T-helper 1 cell (primary cell): ENCODE results near the gene CCDC9.
A peak's percentile ranks its signal among the peaks of the same experiment; 100 is the strongest.

ENCODE experiments used
- DNase-seq, 5 donors: peaks; one replicate each; pipeline ENCODE4 v3.0.0-alpha.2; 2012 to 2020
- total RNA-seq, 4 donors: gene quantifications; one replicate each; lab custom pipeline; 2026; lab: John Stamatoyannopoulos, UW

The CCDC9 gene
- total RNA-seq, result 38.1 to 42.1 (median 40.2) reads per million in 4 donors

DNA sequence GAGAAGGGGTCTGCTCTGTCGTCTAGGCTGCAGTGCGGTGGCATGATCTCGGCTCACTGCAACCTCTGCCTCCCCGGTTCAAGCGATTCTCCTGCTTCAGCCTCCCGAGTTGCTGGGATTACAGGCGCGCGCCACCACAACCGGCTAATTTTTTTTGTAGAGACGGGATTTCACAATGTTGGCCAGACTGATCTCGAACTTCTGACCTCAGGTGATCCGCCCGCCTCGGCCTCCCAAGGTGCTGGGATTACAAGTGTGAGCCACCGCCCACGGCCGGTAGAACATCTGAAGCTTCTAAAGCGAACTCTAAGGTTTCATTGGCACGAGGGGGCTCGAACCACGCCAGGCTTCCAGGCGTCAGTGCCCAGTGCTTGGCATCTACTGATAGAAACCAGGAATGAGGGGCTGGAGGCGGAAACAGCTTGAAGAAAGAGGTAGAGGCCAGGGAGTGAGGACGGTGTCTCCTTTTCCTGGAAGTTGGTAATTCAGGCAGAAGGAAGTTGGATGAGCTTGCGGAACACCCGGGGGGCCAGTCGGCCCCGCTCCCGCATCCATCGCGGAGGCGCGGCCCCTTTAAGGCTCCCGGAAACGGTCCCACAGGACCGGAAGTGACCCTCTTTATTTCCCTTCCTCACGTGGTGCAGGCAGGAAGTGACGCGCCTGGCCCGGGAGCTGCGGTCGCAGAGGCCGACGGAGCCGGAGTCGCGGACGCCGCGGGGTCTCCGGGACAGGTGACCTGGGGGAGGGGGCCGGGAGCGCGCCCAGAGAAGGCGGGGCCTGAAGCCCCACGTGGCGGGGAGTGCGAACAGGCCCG is at the start of gene CCDC9:
CCDC9 (plus strand) TSS at position 647 of the 814 bp plus-strand sequence. CDS start 1,876 bp downstream, outside the sequence.
- peak; percentile 81 to 97 (median 86) for DNase-seq

DNA sequence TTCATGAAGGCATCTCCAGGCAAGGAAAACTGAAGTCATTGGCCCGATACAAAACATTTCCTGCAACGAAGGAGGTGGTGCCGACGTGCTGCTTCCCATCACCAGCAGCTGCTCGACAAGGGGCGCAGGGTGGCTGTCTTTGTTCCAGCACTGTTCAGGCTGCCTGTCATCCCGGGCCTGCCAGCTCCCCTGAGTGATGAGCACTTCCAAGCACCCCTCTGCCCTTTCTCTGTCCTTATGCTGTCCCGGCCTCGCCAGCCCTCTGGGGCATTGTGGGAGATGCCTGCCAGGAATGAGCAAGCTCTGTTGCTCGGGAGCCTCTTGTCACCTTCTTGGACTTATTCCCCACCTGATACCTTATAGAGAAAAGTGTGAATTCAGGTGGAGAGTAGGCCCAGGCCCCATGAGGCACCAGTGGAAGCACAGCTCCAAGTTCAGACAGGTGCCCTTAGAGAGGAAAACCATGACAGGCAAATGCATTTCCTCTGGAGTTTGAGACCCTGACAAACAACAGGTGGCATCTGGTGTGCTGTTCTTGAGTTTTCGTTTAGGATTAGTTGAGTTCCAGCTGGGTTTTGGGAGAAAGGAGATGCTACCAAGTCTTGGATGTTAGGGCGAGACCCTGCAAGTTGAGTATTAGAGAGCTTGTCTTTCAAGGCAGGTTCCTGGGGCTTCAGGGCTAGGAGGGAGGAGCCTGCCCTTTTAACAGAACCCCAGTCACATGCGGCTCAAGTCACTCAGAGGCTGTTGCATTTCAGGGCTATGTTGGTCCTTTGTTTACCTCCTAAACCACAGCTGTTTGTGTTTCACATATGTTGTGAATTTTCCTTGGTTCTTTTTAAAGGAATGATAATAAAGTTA is 46.8 kb upstream of the CCDC9 start:
- DNase-seq, result no peak

DNA sequence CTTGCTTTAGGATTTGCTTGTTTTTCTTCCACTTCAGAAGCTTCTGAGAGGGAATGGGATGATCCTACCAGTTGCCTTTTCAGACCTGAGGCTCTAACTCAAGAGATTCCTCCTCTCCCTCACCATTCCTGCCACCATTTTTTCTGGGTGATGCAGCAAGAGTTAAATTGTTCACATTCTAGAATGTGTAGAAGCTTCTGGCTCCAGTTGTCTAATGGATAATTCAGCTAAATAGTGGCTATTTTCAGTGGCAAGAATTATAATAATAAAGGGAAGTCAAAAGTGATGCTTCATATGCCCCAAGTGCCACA is 46.2 kb upstream of the CCDC9 start:
- no peak for DNase-seq

DNA sequence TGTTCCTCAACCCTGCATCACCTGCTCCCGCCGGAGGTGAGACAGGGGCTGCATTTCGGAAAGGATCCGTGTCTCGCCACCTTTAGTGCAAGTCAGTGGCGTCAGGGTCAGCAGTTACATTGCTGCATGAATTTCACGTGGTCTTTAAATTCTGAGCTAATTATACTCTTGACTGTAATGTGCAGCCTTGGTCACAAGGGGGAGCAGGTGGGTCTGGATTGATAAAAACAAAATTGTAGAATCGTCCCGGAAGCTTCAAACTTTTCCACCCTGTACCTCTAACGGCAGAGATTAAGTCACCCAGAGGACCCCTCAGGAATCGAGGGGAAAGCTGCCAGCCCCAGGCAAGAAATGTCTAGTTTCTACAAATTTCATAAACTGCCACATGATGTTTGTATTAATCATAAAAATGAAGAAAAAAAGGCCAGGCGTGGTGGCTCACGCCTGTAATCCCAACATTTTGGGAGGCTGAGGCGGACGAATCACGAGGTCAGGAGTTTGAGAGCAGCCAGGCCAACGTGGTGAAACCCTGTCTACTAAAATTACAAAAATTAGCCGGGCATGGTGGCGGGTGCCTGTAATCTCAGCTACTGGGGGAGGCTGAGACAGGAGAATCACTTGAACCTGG is 45.5 kb upstream of the CCDC9 start:
- peak; percentile 29 to 81 (median 69) for DNase-seq

DNA sequence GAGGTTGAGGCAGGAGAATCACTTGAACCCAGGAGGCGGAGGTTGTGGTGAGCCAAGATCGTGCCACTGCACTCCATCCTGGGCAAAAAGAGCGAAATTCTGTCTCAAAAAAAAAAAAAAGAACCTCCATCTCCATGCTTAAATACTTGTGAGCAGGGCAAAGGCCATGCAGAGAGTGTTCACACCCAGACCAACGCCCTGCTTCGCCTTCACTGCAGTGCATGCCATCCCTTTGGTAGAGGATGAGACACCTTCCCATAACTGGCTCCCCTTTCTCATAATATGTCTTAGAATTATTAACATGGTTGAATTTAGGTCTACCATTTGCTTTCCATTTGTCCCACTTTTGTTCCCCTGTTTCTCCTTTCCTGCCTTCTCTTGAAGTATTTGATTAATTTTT is 40.7 kb upstream of the CCDC9 start:
- no peak for DNase-seq

DNA sequence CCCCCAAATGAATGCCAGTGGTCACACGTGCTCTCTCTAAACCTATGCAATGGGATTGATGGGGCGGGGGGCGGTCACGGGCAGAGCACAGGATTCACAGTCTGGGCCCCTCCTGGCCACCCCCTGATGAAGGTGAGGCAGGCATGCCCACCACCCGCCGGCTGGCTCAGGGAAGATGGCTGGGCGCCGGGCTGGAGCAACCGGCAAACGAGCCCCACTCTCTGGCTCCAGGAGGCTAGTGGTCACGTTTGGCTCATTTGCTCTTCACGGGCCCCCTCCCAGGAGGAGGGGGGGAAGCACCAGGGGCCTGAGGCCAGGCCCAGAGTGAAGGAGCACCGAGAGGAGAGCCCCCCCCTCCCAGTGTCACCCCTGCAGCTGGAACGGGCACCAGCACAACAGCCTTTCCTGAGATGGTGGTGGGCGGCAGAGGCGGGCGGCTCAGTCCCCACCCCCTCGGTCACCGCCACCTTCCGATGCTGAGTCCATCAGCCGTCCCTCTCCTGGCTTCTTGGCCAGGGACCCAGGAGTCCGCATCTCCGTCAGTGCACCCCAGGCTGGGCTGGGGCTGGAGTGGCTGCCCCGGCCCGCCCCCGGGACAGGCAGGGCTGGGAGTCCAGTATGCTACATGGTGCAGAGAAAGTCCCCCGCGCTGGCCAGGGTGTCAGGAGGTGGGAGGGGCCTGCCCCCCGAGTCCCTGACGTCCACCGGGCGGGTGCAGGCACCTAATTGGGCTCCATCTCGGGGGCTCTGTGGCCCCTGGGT is 35.1 kb upstream of the CCDC9 start:
- no peak for DNase-seq

DNA sequence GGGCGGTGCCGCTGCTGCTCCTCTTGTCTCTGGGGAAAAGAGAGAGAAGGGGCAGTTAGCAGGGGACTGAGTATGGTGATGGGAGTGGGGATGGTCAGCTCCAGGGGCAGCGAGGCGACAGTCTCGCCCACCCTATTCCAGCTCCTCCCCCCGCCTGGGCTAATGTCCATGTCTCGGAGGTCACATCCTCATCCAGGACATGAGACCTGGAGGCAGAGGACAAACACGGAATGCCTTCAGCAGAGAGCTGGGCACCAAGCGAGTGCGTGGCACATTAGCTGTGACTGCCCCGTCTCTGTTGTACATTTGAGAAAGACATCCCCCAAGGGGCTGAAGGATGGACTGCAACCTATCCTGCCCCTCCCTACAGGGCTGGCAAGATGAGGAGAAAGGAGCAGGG is 34.4 kb upstream of the CCDC9 start:
- DNase-seq, result no peak

DNA sequence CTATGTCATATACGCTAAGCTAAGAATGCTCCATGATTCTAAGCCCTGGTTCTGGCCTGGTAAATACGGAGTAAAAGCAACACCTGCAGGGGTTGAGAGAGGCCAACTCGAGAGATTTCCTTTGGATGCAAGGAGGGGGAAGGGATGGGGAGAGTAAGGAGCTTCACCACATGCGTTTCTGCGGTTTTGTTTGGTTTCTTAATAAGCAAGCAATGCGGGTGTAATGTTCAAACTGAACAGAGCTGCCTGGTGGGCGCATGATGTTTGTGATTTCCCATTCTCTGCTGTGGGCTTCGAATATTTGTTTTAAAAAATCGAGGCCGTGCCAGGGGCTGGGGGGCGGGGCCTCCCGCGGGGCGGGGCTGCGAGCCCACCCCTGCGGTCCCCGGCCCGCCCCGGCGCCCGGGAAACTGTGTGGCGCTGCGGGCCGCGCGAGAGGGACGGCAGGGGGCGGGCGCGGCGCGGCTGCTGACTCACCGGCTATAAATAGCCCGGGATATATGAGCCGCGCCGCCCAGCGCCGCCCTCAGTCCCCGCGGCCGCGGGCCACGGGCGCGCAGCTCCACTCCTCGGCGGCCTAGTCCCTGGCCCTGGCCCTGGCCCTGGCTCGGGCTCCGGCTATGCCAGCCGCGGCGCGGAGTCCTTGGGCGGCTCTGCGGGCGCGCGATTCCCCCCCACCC is 30.4 kb upstream of the CCDC9 start:
- peak; percentile 78 to 87 (median 85) for DNase-seq

DNA sequence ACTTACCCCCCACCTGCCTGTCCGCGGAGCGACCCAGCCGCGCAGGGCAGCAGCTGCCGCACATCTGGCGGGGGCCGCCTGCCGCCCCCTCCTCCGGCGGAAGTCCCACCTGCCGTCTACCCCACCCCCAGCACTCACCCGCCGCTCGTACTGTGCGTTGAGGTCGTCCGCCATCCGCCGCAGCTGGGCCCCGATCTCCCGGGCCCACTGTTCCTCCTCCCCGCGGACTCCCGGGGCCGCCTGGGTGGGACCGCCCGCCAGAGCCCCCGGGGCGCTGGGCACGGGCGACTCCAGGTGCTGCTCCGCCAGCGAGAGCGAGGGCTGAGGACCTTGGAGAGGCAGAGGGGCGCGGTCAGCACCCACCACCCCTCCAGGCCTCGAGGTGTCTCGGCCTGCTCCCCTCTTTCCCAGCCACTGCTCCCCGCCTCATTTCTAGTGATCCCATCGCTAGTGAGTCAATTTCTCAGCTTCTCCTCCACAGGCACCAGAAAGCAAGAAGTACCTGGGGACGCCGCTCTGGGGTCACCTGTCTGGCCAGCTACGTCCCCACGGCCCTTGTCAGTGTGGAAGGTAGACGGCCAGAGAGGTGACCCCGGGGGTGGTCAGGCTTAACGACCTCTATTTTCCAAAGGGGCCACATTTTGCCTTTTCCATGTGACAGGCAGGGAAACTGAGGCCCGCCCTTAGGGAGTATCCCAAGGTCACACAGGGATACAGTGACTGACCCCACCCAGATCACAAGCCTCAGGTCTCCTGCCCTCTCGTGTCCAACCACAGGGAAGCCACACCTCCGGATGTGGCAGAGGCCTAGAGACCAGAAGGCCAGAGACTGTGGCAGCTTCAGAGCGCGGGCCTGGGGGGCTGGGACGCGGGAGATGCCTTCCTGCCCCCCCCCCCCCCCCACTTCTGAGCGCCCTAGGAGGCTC is 29.6 kb upstream of the CCDC9 start:
- DNase-seq, result peak in 3 of 5 donors; percentile 33 to 85 (median 35)

DNA sequence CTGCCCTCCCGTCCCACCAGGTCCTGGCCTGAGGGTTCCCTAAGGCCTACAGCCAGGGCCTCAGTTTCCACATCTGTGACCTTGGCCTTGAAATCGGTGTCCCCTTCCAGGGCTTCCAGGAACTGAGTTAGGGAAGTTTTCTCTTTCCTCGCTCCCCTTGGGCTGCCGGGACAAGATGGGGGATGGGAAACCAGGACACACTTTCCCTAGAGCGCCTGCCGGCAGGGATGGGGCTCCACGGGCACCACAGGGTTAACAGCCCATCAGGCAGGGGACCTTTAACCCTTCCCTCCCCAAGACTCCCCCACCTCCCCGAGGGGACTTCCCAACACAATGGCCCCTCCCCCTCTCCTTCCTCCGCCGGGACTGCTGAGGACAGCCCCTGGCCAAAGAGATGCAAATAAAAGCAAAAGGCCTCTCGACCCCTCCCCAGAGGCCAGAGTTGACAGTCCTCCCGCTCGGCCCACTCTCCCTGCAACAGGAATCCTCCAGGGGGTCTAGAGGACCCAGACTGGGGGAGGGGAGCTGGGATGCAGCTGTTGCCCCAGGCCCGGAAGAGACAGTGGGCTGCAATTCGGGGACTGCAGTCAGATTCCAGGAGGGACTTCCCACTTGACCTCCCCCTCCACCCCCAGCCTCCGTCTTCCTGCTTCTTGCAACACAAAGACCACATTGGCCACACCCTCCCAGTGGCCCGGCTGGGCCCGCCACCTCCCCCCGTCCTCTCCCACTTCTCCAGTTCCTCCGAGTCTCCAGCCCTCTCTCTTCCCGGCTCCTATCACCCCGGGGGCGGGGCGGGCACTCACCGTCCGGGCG is 28.8 kb upstream of the CCDC9 start:
- peak in 3 of 5 donors; percentile 38 to 68 (median 38) for DNase-seq

DNA sequence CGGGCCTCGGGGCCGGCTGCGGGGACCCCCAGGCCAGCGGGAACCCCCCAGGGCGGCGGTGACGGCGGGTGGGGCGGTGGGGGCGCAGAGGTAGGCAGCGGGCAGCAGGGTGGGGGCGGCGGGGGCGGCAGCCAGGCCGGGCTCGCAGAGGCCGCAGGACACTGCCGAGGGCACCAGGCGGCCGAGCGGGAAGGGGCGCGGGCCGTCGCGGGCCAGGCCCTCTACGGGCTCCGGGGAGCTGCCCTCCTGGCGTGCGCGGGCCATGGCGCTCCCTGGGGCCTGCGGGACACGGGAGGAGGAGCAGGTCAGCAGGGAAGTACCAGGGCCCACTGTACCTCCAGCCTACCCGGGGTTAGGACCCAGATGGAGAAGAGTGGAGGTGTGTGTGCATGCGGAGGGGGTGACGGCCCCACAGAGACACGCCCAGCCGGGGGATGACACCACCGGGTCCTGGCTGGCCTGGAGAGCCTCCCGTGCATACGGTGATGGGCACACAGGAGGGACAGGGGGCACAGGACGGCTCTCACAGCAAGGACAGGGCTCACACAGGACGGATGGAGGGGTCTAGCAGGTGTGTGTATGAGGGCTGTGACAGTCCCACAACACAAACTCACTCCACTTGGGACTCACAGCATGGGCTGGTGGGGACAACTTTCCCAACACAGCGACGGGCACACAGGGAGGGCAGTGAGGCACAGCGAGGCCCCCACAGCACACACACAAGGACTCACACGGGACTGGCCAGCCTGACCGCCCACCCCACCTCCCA is 28.0 kb upstream of the CCDC9 start:
- DNase-seq, result peak in 3 of 5 donors; percentile 34 to 54 (median 38)

DNA sequence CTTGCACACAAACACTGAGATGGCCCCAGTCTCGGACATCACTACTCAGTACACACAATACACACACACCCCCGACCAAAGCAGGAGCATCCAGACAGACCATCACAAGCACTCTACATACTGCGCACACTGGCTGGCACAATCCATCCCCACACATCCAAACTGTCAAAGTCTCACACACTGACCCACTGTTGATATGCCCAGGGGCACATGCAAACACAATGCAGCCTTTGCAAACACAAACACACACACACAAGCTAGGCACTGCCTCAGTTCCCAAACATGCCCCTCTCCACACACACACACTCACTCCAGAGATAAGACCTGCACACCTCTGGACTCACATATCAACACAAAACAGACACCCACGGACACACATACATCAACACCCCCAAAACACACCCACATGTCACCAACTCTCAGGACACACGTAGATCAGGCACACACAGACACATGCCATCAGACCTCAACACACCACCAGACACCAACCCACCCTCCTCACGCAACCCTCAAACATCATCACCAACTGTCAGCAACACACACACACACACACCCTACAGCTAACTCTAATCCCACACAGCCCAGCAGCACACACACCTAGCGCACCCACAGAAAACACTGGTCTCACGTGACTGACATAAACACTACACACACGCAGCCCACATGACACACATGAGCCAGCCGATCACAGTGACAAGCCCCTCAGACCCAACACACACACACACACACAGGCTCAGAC is 27.2 kb upstream of the CCDC9 start:
- peak in 3 of 5 donors; percentile 34 to 41 (median 38) for DNase-seq

DNA sequence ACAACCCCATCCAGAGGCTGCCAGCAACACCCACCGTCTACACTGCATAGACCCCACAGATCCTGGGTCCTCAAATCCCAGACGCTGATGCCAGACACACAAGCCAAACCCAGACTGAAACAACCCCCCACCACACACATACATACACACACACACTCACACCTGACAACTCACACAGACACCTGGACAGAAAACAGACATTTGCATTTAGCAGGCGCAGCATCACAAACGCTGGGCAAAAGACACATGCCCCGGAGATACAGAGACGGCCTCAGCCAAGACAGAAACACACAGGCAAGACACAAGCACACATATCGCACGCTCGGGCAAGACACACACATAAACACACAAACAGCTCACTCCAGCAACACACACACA is 26.7 kb upstream of the CCDC9 start:
- peak in 1 of 5 donors; percentile 28 for DNase-seq

DNA sequence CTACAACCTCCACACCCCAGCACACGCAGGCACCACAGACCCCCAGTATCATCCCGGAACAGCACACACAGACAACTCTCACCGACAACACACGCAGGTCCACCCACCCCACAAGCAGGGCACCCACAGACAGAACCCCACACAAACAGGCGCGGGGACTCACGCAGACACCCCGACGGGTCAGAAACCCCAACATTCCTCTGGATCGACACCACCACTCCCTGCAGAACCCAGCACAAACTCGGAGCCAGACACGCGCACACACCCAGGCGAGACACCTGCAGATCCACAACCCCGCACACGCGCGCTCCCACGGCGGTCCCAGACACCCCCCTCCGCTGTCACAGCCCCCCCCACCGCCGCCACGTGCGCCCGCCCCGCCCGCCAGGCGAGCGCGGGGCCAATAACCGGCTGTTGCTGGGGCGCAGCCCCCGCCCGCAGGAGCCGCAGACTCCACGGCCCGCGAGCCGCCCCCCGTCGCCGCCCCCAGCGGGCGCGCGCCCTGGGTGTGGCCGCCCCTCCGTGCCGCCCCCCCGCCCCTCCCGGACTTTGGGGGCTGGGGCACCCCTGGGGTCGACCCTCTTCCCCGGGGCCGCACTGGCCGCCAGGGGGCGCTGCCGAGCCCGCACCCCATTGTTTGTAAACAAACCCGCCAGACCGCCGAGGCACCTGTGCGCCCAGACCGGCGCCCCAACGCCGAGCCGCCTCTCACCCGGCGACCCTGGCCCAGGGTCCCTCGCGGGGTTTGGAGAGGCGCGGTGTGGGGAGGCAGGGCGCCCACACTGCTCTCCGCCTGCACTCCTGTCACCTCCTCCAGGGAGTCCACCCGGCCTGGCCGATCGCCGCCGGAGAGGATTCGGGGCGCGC is 26.0 kb upstream of the CCDC9 start:
- peak; percentile 71 to 86 (median 78) for DNase-seq

DNA sequence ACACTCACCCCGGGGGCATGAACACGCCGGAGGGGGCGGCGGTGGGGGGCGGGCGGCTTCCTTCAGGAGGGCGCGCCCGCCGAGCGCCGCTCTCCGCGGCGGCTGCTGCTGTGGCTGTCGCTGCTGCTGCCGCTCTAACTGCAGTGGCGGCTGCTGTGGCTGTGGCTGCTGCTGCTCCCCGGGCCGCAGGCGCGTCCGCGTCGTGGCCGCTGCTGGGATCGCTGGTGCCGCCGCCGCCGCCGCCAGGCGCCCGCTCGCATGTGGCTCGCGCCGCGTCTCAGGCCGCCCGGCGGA is 25.5 kb upstream of the CCDC9 start, which contains the start of gene BBC3:
BBC3 (minus strand) TSS at position 279 of the 294 bp plus-strand sequence. CDS start 2,768 bp downstream, outside the sequence.
- DNase-seq, result no peak

DNA sequence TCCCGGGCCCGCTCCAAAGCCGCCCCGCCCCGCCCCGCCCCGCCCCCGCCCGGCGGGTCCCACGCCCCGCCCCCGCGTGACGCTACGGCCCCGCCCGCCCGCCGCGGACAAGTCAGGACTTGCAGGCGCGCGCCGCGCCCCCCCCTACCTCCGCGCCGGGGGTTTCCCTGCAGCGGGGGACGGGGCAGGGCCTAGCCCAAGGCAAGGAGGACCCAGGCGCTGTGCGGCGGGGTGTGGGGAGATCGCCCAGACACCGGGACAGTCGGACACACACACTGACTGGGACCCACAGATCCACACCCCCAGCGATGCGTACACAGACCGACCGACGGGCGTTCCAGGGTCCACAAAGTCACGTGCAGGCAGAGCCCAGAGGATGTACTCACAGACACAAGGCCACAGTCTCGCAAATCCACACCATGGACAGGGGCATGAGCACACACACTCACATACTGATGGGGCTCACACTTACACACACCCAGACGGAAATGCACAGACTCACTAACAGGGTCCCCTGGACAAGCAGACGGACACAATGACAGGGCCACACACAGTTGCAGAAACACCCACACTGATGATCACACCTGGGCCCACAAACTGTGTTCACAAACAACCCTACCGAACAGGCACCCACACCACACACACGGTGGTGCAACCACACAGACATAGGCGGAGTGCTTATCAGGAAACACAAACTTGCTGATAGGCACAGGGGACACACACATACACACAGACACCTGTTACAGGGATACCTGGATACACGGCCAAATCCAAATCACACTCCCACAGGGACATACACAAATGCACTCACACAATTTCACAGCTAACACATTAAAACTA is 24.9 kb upstream of the CCDC9 start:
- DNase-seq, result peak; percentile 89 to 96 (median 92)
